ENCODE measurements around the gene SLC6A11.

SLC6A11 gene

GRCh38 chr3:10988001-10988665 lies 172.1 kb downstream of the SLC6A11 start:
- no peak for ATAC-seq
- TF ChIP-seq ZNF8 (CRISPR knock-in tag; IDR thresholded peaks at IDR 0.05) (no peak), ZFP3 (CRISPR knock-in tag; IDR thresholded peaks at IDR 0.05) (no peak), TOX (CRISPR knock-in tag; IDR thresholded peaks at IDR 0.05; ENCODE audit: borderline replicate concordance) (no peak), GLIS3 (CRISPR knock-in tag; IDR thresholded peaks at IDR 0.05) (no peak), ZC3H10 (CRISPR knock-in tag; IDR thresholded peaks at IDR 0.05) (no peak), PATZ1 (CRISPR knock-in tag; IDR thresholded peaks at IDR 0.05; ENCODE audit: borderline replicate concordance) (no peak), PPARA (CRISPR knock-in tag; IDR thresholded peaks at IDR 0.05; ENCODE audit: borderline replicate concordance) (no peak), CSRNP3 (CRISPR knock-in tag; IDR thresholded peaks at IDR 0.05) (no peak), TSHZ2 (CRISPR knock-in tag; IDR thresholded peaks at IDR 0.05) (no peak), BACH2 (CRISPR knock-in tag; IDR thresholded peaks at IDR 0.05; ENCODE audit: borderline replicate concordance) (no peak), RARB (CRISPR knock-in tag; IDR thresholded peaks at IDR 0.05) (no peak), ARNTL (CRISPR knock-in tag; IDR thresholded peaks at IDR 0.05; ENCODE audit: borderline replicate concordance, low read depth) (no peak)

- TF ChIP-seq ARNTL (CRISPR knock-in tag; IDR thresholded peaks at IDR 0.05; ENCODE audit: borderline replicate concordance, low read depth) = no peak
- no peak for TF ChIP-seq TSHZ2 (CRISPR knock-in tag; IDR thresholded peaks at IDR 0.05)
- TF ChIP-seq PPARA (CRISPR knock-in tag; IDR thresholded peaks at IDR 0.05; ENCODE audit: borderline replicate concordance) = no peak
- TF ChIP-seq ZNF565 (CRISPR knock-in tag; conservative IDR thresholded peaks at IDR 0.05; ENCODE audit: low read depth) = no peak
- no peak for TF ChIP-seq GLIS3 (CRISPR knock-in tag; IDR thresholded peaks at IDR 0.05)
- TF ChIP-seq ZC3H10 (CRISPR knock-in tag; IDR thresholded peaks at IDR 0.05) = no peak
- TF ChIP-seq RARB (CRISPR knock-in tag; IDR thresholded peaks at IDR 0.05) = no peak
- TF ChIP-seq PATZ1 (CRISPR knock-in tag; IDR thresholded peaks at IDR 0.05; ENCODE audit: borderline replicate concordance) = no peak
- TF ChIP-seq CSRNP3 (CRISPR knock-in tag; IDR thresholded peaks at IDR 0.05) = no peak
- TF ChIP-seq BACH2 (CRISPR knock-in tag; IDR thresholded peaks at IDR 0.05; ENCODE audit: borderline replicate concordance) = no peak
- TF ChIP-seq ZNF8 (CRISPR knock-in tag; IDR thresholded peaks at IDR 0.05) = no peak
- ATAC-seq = no peak
These were observed 173.0 kb downstream of the SLC6A11 start for GRCh38 chr3:10988991-10989484.

Measured in SK-N-SH treated with all-trans-retinoic acid at 6 μM for 48 hours (cell line).